Transverse colon (tissue), 4 donors: ENCODE results near the gene MROH9. TPM values are rescaled to one million over a fixed set of nuclear protein-coding genes. Genes with fewer than 3 reads are reported as not detected.

Experiments
- DNase-seq: peaks from one replicate; pipeline ENCODE4 v3.0.0-alpha.2; 2019
- H3K27ac ChIP-seq, 4 donors: fragments of 200-600 bp; sonication (generic); 2 replicates each; pipeline ENCODE4 v1.5.1; 2016 to 2018; ENCODE audit warnings: inconsistent platforms in 4 of 4
- H3K27me3 ChIP-seq: fragments of 200-600 bp; sonication (generic); 2 replicates; pipeline ENCODE4 v1.5.1; 2017; ENCODE audit warnings: inconsistent platforms
- H3K36me3 ChIP-seq, 4 donors: fragments of 200-600 bp; sonication (generic); 2 replicates each; pipeline ENCODE4 v1.5.1; 2017 to 2019; ENCODE audit warnings: inconsistent platforms in 4 of 4
- H3K4me1 ChIP-seq, 4 donors: fragments of 200-600 bp; sonication (generic); 2 replicates each; pipeline ENCODE4 v1.5.1; 2017 to 2020; ENCODE audit warnings: inconsistent platforms in 4 of 4
- H3K4me3 ChIP-seq, 4 donors: fragments of 200-600 bp; sonication (generic); 1 replicate in 1 of 4; 2 replicates in 3 of 4; pipeline versions ENCODE4 v1.5.1 to v1.6.1; 2017 to 2019; ENCODE audit warnings: inconsistent platforms in 4 of 4
- H3K9me3 ChIP-seq, 2 donors: fragments of 200-600 bp; sonication (generic); 2 replicates each; pipeline ENCODE4 v1.5.1; 2017 to 2019; ENCODE audit warnings: inconsistent platforms in 2 of 2
- EP300 ChIP-seq: sonication (generic); formaldehyde crosslinking; IDR thresholded peaks from one replicate; pipeline ENCODE4 v1.6.1; 2017; ENCODE audit warnings: antibody characterized with exemption, low read depth
- POLR2A ChIP-seq: fragments of 450-650 bp; IDR thresholded peaks from one replicate; pipeline ENCODE4 v1.6.1; 2016; ENCODE audit warnings: antibody characterized with exemption, mild to moderate bottlenecking, moderate library complexity
- POLR2AphosphoS5 ChIP-seq, 3 donors: sonication (generic); formaldehyde crosslinking; IDR thresholded peaks; one replicate each; pipeline ENCODE4 v1.6.1; 2016; ENCODE audit warnings: antibody characterized with exemption in 3 of 3
- WGBS, 2 donors: methylation state at CpG; one replicate each; pipeline ENCODE4 v1.1.5; 2018; ENCODE audit warnings: low coverage in 1 of 2; 5-methylcytosine and 5-hydroxymethylcytosine counted together
- in situ Hi-C, 4 donors: fragments of 200-750 bp; cut with MboI; loops; one replicate each; pipeline versions ENCODE4 v1.15.0 to v1.15.1; 2017; ENCODE audit warnings: low sequenced_read_pairs in 3 of 4, low pct_ligation_motif_present in 1 of 4, low pct_unique_long_range_greater_than_20kb in 1 of 4
- intact Hi-C: fragments of 100-400 bp; cut with DNase I; formaldehyde crosslinking; loops from one replicate; pipeline ENCODE4 v1.15.1; 2023; ENCODE audit warnings: low total_unique reads
- total RNA-seq, 4 donors: library from RNA; depleted of rRNA; stranded (reverse); fragments of >200 nt; gene quantifications; one replicate each; pipeline ENCODE4 v1.1.0, GENCODE V29; 2016
- TF ChIP-seq, protein P1 (sequence below), 5 experiments: fragments of 200-600 bp in 3 of 5; fragments of 450-650 bp in 2 of 5; sonication (generic) in 3 of 5; IDR thresholded peaks; 1 replicate in 2 of 5; 2 replicates in 3 of 5; pipeline ENCODE4 v1.5.1; 2016 to 2017; ENCODE audit warnings: antibody characterized with exemption in 5 of 5, inconsistent platforms in 3 of 5, mild to moderate bottlenecking in 2 of 5, moderate library complexity in 1 of 5

Gene MROH9
- total RNA-seq, 4 donors from 2014 or later: not detected

DNA sequence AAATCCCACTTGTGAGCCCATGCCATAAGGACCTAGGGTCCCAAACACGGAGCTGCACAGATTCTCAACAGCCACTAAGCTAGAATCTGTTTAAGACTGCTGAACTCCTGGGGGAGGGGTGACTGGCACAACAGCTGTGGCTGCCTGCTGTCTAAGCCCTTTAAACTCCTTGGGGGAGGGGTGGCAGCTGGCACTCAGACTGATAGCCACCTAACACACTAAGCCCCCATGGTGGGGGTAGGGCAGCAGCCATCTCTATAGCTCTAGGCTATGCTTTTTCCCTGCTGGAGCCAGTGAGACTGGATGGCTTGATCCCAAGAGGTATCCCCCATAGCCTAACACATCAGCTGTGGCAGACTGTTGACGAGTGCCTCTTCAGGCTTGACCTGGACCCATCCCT lies 82.1 kb downstream of the MROH9 start:
- no peak for DNase-seq
- H3K9me3 ChIP-seq: no peaks in the 10 kb centered on the region
- H3K27ac ChIP-seq: no peak overlapping the region
- no peak overlapping the region for H3K4me3 ChIP-seq
- no peaks in the 10 kb centered on the region for H3K27me3 ChIP-seq
- intact Hi-C loops: no loop called here
- H3K36me3 ChIP-seq: no peaks in the 10 kb centered on the region
- TF ChIP-seq, protein P1, sequence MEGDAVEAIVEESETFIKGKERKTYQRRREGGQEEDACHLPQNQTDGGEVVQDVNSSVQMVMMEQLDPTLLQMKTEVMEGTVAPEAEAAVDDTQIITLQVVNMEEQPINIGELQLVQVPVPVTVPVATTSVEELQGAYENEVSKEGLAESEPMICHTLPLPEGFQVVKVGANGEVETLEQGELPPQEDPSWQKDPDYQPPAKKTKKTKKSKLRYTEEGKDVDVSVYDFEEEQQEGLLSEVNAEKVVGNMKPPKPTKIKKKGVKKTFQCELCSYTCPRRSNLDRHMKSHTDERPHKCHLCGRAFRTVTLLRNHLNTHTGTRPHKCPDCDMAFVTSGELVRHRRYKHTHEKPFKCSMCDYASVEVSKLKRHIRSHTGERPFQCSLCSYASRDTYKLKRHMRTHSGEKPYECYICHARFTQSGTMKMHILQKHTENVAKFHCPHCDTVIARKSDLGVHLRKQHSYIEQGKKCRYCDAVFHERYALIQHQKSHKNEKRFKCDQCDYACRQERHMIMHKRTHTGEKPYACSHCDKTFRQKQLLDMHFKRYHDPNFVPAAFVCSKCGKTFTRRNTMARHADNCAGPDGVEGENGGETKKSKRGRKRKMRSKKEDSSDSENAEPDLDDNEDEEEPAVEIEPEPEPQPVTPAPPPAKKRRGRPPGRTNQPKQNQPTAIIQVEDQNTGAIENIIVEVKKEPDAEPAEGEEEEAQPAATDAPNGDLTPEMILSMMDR (IDR thresholded peaks at IDR 0.05): no peak
- TF ChIP-seq POLR2AphosphoS5 (IDR thresholded peaks at IDR 0.05) (no peak), EP300 (no peak), POLR2A (no peak)
- WGBS, 2 donors: 70% methylated on average over 2 of the region's 2 CpGs; no CpG with 5 or more reads in 1 of the 2 donors
- in situ Hi-C loops: no loop called here
- no peaks in the 10 kb centered on the region for H3K4me1 ChIP-seq

DNA sequence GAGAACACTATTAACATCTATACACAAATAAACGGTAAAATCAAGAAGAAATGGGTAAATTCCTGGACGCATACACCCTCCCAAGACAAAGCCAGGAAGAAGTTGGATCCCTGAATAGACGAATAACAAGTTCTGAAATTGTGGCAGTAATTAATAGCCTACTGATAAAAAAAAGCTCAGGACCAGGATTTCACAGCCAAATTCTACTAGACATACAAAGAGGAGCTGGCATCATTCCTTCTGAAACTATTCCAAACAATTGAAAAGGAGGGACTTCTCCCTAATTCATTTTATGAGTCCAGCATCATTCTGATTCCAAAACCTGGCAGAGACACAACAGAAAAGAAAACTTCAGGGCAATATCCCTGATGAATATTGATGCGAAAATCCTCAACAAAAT lies 84.6 kb downstream of the MROH9 start:
- no peak for TF ChIP-seq EP300
- no peaks in the 10 kb centered on the region for H3K36me3 ChIP-seq
- DNase-seq: no peak
- no peaks in the 10 kb centered on the region for H3K4me1 ChIP-seq
- in situ Hi-C loops (no loop called here), intact Hi-C loops (no loop called here)
- no peak overlapping the region for H3K27ac ChIP-seq
- WGBS, 2 donors: 65 to 71% methylated on average over 4 of the region's 4 CpGs
- no peaks in the 10 kb centered on the region for H3K27me3 ChIP-seq
- H3K9me3 ChIP-seq: no peaks in the 10 kb centered on the region
- H3K4me3 ChIP-seq: no peak overlapping the region

DNA sequence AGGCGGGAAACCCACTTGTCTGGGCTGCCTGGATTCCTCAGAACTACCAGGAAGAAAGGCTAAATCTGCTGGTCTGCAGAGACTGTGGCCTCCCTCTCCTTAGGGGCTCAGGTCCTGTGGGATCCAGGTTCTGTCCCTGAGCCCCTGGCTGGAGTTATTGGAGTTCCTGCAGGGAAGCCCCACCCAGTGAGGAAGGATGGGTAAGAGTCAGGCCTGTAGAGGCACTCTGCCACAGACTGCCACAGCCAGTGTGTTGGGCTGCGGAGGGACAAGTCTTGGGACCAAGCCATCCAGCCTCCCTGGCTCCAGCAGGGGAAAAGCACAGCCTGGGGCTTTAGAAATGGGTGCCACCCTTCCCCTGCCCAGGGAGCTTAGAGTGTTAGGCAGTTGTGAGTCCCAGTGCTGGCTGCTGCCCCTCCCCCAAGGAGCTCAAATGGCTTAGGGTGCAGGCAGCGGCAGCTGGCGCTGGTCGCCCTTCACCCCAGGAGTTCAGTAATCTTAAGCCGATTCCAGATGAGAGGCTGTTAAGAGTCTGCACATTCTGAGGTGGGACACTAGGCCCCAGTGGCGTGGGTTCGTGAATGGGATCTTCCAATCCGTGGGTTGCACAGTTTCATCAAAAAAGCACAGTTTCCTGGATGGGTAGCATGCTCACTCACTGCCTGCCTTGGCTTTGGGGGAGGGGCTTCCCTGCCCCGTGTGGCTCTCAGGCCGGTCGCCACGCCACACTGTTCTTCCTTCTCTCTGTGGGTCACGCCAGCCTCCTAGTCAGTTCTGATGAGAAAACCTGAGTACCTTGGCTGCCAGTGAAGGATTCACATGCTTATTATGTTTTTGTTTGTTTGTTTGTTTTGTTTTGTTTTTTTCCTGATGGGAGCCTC lies 97.7 kb downstream of the MROH9 start:
- Histone ChIP-seq H3K27ac (no peak overlapping the region), H3K4me1 (no peaks in the 10 kb centered on the region), H3K4me3 (no peak overlapping the region), H3K9me3 (no peaks in the 10 kb centered on the region), H3K36me3 (no peaks in the 10 kb centered on the region), H3K27me3 (no peaks in the 10 kb centered on the region)
- TF ChIP-seq EP300: no peak
- TF ChIP-seq, protein P1 (IDR thresholded peaks at IDR 0.05): no peak
- TF ChIP-seq POLR2A: no peak
- no peak for TF ChIP-seq POLR2AphosphoS5 (IDR thresholded peaks at IDR 0.05)
- intact Hi-C loops: no loop called here
- DNase-seq: no peak
- in situ Hi-C loops: no loop called here
- WGBS, 2 donors: 65% methylated on average over 14 of the region's 14 CpGs; no CpG with 5 or more reads in 1 of the 2 donors

DNA sequence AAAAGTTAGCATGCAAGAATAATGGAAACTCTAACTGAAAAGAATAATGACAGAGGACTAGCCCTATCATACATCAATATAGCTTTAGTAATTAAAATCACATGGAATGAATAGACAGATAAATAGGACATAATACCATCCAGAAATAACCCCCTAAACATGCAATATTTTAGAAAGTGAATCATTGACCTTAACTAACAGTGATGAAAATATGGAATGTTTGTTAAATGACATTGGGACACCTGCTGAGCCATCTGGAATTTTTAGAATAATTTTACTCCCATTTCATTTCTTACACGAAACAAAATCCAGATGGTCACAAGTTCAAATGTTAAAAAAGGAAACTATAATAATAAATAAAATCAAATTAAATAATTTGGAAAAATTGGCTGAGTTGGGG lies 102.3 kb downstream of the MROH9 start:
- H3K27me3 ChIP-seq: no peaks in the 10 kb centered on the region
- no peaks in the 10 kb centered on the region for H3K4me1 ChIP-seq
- no peaks in the 10 kb centered on the region for H3K36me3 ChIP-seq
- DNase-seq: no peak
- in situ Hi-C loops (no loop called here), intact Hi-C loops (no loop called here)
- H3K9me3 ChIP-seq: no peaks in the 10 kb centered on the region
- no peak overlapping the region for H3K27ac ChIP-seq
- H3K4me3 ChIP-seq: no peak overlapping the region
- TF ChIP-seq POLR2AphosphoS5 (IDR thresholded peaks at IDR 0.05) (no peak), POLR2A (no peak), EP300 (no peak)
- TF ChIP-seq, protein P1 (IDR thresholded peaks at IDR 0.05): no peak
- 44 to 55% methylated on average over 1 of the region's 1 CpG for WGBS, 2 donors

DNA sequence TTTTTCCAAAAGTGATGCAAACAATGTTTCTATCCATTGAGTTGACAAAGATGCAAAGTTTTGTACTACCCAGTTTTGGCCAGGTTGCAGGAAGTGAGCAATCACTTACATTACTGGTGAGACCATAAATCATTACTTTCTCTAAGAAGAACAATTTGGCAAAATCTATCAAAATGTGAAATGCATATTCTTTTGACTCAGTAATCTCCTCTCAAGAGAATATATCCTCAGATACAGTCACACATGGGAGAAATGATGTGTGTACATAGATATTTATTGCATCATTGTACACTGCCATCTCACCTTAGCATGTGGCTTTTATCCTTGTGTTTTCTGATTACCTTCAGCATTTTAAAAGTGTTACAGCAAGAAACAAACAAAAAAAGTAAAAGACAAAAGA lies 103.0 kb downstream of the MROH9 start:
- intact Hi-C loops: no loop called here
- no peak for DNase-seq
- no peaks in the 10 kb centered on the region for H3K9me3 ChIP-seq
- H3K36me3 ChIP-seq: no peaks in the 10 kb centered on the region
- H3K4me3 ChIP-seq: no peak overlapping the region
- in situ Hi-C loops: no loop called here
- H3K27ac ChIP-seq: no peak overlapping the region
- TF ChIP-seq EP300: no peak
- H3K4me1 ChIP-seq: no peaks in the 10 kb centered on the region
- H3K27me3 ChIP-seq: no peaks in the 10 kb centered on the region
